T1000 (cell line): ENCODE measurements around the gene TTF2.
A peak's percentile ranks its signal among the peaks of the same experiment; 100 is the strongest.

ENCODE experiments used
- DNase-seq: peaks from one replicate; lab custom pipeline; 2025; ENCODE audit warnings: mixed read lengths; lab: John Stamatoyannopoulos, UW

TTF2 gene

DNA sequence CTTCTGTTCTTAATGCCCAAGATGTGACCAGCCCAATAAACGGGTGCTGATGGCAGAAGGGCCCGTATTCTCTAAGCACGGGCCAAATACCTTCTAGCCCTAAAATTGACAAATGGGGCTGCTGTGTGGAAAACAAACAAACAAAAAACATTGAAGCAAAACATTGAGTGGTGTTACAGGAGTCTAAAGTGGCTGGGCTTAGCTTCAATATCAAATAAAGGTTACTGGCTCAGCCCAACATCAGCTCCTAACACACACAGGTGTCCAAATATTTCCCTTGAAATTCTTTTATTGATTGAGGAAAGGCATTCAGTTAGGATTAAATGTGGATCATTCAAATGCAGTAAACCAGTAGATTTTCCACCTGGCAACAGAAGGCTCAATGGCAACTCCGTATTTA lies 13.3 kb upstream of the TTF2 start:
- DNase-seq: no peak

DNA sequence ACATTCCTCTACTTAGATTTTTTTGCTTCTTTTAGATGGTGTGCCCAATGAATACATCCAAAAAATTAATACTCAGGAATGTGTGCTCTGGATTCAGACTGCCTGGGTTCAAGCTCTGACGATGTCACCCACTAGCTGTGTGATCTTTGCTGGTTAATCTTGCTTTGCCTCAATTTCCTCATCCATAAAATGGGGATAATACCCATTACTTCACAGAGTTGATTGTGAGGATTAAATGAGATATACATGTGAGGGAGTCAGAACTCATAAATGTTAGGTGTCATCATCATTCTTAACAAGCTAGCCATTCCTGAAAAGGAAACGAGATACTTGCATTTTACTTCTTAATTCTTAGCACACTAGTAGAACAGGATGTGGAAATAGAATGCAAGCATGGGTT lies 12.9 kb upstream of the TTF2 start:
- no peak for DNase-seq

DNA sequence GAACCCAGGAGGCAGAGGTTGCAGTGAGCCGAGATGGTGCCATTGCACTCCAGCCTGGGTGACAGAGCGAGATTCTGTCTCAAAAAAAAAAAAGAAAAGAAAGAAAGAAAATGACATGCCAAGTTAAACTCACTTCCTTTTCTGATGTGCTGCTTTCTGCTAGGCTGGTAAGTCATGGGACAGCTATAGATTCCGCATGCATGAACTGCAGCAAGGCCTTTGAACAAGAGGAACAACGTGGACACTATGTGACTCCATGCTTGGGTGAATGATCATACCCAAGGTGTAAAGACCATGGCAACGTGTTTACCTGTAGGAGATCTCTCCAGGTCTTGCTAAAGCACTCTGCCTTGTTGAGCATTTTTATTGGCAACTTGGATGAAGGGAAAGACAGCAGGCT lies 10.3 kb upstream of the TTF2 start:
- DNase-seq: no peak

DNA sequence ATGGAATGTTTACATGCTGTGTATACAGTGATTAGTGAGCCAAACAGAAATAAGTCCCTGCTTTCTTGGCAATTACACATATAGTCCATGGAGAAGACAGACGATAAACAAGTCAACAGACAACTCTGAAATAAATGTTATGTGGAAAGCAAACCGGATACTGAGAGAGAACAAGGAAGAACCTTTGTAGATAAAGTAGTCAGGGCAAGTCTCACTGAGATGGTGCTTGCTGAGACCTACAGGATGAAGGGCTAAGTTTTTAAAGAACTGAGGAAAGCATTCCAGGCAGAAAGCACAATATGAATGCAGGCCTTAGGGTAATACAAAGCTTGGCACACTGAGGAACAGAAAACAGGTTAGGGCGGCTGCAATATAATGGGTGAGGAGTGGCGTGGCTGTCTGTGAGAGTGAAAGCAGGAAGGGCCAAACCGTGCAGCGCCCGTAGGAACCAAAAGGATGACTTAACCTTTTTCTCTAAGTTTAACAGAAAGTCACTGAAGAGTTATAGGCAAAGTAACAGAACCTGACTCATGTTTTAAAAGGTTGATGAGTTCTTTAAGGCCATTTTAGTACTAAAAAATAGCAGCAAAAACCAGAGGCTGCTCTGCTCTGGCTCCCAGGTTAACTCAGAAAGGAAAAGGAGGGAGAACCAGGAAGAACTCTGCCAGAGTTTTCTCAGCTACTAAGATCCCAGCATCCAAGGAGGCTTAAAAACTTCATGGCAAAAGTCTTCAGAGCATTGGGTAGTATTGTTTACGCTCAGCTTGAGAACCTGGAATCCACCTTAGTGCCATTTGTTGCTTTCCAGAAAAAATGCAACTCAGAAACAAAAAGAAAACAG lies 8.7 kb upstream of the TTF2 start:
- DNase-seq: no peak

DNA sequence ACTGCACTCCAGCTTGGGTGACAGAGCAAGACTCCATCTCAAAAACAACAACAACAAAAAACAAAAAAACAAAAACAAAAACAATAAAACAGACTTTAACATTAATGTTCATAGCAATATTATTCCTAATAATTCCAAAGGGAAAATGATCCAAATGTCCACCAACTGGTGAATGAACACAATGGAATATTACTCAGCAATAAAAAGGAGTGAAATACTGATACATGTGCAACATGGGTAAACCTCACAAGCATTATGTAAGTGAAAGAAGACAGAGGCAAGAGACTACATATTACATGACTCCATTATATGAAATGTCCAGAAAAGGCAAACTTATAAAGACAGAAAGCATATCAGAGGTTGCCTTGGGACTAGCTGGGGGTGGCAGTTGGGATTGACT lies 6.1 kb upstream of the TTF2 start:
- DNase-seq: no peak

DNA sequence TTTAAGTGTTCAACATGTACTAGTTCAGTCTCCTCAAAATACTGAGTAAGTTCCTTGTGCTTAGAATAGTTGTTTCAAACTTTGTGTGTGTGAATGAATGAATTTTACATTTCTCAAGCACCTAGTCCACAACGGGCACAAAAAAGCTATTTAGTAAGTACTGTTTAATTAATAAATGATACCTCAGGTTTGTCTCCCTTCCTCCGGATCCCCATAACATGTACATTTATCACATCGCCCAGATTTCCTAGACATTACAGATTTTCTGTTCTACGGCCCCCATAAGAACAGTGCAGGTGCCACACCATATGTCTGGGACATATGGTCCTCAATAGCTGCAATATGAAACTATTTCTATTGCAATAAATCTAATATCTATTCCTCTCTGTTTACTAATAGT lies 1.3 kb upstream of the TTF2 start:
- DNase-seq: no peak

DNA sequence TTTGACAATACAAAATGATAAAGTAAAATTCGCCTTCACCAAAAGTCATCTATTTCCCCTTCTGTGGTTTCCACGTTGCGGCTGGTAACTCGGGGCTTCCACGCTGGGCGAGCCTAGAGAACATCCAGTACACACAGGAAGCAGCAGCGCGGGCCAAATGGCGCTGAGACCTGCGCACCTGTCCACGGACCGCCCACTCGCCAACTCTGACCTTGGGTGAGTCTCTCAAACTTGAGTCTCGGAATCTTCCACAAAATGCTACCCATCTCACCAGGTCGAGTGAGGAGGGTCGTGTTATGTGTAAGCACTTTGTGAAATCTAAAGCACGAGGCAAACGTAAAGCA lies 820 bp upstream of the TTF2 start:
- DNase-seq: no peak

DNA sequence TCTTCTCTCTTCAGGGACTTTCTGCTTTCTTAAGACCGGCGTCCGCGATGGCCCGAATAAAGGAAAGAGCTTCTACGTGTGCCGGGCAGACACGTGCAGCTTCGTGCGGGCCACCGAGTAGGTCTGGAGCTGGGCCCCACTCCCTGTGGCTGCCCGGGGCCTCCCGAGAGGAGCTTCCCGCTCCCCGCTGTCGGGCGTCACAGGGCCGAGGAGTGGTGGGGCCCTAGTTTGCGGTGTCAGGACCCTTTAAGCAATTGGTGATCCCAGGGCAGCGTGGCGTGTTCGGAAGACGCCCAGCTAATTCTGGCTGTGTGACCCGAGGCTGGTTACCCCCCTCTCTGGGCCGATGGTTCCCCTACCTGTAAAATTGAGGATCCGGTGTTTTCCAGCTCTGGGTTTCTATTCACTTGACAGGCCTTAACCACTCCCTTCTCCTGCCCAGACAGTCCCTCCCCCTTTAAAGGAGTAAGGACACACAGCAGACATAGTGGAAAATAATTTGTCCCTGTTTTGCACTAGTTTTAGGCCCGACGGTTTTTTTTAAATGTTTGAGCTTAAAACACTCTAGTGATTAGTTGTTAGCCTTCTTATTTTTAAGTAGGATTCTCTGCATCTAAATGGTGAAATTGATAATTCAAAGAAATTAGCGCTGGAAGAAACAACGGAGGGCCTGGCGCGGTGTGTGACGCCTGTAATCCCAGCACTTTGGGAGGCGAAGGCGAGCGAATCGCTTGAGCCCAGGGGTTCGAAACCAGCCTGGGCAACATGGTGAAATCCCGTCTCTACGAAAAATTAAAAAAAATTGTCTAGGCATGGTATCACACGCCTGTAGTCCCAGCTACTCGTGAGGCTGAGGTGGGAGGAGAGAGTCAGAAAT lies 553 bp downstream of the TTF2 start:
- DNase-seq: no peak

DNA sequence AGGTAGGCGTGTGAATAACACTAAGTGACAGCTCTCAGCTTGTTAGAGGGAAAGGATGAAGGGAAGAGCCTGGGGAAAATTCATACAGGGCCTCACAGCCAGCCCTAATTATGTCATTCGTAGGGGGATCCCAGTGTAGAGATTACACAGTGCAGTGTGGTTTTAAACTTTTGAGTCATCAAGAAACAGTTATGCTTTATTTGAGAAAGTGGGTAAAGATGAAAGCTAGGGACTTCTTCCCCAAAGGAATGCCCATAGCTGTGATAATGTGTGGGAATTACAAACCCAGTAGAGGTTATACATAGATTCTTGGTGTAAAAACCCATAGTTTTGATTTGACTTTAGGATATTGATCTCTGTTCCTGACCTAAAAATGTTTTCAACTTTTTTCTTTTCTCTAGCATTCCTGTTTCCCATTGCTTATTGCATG lies 1.9 kb downstream of the TTF2 start:
- DNase-seq: no peak

DNA sequence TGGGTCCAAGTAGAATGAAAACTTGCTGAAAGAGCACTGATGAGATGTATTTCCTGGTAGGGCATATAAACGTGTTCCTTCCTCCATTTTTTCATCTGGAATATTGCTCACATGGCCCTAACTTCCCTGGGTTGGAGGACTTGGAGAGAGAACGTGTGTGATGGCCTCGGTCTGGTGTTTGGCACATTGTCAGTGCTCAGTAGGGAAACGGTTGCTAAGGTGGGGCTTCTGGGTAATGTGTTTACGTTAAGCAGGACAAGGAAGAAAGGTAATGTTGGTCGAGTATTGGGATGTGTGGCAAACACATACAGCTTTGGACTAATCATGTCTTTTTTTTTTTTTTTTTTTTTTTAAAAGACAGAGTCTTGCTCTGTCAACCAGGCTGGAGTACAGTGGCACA lies 6.2 kb downstream of the TTF2 start:
- DNase-seq: no peak

DNA sequence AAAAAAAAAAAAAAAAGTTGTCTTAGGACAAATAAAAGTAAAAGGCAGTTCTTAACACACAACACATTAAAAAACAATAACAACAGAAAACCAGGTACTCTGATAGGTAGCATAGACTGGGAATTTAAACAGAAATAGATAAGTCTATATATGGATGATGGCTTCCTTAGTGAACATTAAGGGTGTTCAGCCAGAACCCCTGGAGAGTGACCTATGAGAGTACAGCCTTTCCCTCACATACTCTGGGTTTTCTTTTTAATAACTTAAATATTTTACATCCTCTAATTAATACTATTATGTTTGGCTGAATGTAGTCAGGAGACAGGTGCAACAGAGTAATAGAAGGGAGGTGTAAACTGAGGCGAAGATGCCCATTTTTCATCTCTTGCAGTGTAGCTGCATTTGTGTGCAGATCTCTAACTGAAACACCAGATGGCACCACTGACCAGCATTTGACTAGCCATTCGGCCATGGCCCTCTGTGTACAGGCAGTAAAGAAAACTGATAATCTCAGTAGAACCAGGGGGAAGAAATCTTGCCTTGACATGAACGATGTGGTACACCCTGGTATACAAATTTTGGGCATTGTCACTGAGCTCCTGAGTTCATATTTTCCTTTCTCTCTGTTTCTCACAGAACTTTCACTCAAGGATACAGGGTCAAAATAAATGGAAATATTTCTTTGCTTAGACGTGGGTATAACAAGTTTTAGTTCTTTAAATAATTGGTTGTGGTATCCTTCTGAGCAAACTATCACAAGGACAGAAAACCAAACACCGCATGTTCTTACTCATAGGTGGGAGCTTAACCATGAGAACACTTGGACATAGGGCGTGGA lies 7.6 kb downstream of the TTF2 start:
- DNase-seq: peak; percentile 23

DNA sequence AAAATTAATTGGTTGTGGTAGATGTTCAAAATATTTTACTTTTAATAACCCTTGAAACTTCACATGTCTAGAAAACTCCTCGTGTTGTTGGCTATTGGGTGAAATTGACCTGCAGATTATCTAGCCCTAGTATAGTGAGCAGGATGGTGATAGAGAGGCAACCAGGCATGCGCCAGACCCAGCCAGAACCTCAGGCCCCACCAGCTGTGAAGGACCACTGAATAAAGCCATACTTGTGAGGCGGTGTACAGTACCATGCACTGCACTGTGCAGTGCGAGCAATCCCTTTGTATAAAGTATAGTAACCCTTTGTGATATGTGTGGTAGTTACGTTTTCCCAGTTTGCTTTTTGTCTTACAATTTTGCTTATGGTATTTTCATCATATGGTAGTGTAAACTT lies 8.5 kb downstream of the TTF2 start:
- no peak for DNase-seq

DNA sequence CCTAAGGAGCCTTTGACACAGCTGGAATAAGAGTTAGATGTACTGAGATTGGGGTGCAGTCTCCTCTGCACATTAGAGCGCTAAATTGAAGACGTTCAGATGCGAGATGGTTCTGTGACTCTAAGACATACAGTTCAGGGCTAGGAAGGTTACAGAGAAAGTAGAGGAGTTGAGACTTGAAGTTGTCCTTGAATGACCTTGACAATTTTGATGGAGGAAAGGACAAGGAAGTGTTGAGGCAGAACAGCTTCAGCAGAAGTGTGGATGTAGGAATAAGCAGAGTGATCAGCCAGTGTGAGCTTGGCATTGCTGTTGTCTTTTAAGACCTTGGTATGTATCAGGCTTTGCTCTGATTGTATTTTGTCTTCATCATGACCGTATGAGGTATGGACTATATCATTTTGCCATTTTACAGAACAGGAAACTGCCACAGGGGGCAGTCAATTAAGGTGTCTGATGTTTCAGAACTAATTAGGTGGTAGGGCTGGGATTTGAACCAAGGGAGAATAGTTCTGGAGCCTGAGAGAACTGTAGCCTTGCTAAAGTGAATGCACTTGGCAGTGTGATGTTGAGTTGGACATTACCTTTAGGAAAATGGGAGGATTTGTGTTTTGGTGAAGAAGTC lies 9.2 kb downstream of the TTF2 start:
- DNase-seq: no peak

DNA sequence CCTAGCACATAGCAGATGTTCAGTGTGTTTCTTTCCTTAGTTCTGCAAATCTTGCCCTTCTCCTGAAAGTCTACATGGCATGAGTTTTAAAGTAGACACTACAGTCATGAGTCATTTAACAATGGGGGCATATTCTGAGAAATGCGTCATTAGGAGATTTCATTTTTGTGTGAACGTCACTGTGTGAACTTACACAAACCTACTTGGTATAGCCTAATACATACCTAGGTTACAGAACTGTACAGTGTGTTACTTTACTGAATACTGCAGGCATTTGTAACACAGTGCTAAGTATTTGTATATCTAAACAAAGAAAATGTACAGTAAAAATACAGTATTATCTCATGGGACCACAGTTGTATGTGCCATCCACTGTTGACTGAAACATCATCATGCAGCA lies 10.0 kb downstream of the TTF2 start:
- DNase-seq: no peak

DNA sequence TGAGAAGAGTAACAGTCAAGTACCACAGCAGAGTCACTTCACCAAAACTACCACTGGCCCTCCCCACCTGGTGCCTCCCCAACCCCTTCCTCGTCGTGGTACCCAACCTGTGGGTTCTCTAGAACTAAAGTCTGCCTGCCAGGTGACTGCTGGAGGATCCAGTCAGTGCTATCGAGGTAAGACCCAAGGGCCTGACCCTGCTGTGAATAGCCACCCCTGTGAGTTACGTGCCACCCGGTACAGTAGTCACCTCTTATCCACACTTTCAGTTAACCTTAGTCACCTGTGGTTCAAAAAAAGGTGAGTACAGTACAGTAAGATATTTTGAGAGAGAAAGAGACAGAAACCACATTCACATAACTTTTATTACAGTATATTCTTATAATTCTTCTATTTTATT lies 16.5 kb downstream of the TTF2 start:
- DNase-seq: no peak

DNA sequence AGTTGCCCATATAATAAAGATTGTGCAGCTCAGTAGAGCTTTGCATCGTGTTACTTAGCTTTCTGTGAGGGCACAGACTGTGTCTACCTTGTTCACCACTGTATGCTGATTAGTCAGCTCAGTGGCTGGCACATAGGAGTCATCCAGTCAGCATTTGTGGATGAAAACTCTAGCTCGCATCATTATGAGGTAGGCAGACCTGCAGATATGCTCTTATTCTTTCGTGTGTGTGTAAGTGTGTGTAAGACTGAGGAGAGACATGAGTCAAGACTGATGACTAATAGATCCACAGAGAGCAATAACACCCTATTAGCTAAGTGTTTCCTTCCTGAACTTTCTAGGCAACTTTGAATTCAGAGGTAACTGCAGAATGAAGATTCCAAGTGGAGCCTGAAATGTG lies 17.1 kb downstream of the TTF2 start:
- DNase-seq: peak; percentile 53

DNA sequence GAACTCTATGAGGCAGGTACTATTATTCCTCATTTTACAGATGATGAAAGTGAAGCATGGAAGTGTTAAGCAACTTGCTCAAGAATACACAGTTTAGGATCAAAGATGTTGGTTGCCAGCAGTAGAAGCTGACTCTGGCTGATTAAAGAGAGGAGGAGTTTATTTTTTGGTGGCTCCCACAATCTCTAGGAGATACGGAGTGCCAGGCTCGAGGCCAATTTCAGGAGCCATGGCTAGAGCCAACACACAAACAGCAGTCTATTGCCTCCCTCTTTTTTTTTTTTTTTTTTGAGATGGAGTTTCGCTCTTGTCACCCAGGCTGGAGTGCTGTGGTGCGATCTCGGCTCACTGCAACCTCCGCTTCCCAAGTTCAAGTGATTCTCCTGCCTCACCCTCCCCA lies 19.6 kb downstream of the TTF2 start:
- no peak for DNase-seq

DNA sequence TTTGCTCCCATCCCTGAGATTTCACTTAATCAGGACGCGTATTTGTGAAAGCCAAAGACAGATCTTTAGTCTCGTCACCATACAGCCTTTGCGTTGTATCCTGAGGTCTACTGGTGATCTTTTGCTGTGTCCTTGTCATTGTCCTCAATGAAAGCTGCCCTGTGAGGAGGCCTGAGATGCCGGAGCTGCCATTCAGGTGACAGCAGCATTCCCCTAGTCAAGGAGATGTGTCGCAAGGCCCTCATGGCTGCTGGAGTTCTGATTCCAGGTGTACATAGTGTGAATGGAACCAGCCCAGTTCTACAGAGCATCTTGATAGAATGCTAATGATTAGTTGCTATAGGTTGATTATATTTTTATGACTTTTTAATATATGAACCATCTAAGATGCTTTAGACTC lies 24.1 kb downstream of the TTF2 start:
- DNase-seq: no peak

DNA sequence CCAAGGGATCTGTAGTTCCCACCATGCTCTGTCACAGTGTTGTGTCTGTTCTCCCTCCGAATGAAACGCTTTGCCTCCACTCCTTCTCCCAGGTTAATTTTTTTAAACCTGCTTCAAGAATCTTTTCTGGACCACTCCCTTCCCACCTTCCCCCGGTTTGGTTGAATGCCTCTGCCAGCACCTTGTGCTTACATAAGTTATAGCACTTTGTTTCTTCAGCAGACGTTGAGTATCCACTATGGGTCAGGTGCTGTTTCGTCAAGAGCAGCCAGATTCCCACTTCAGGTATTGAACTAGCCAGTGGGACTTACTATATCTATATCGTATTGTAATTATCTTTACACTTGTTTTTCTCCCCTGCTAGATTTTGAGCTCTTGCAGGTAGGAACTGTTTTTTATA lies 27.6 kb downstream of the TTF2 start:
- DNase-seq: no peak

DNA sequence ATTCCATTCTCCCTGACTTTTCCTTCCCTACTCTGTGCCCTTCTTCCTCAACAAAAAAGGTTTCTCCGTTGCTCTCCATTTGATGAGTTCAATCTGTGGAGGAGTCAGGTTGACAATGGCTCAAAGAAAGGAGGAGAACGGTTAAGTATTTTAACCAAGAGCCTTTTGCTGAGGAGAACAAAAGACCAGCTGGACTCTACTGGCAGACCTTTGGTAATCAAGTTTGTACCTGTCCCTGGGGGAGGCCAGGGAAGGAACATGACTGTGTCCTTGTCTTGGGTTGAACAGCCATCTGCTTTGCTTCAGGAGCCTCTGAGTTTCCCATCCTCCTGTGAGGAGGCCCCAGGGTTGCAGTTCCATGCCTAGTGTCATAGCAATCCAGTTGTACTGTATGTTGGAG lies 29.9 kb downstream of the TTF2 start:
- no peak for DNase-seq

DNA sequence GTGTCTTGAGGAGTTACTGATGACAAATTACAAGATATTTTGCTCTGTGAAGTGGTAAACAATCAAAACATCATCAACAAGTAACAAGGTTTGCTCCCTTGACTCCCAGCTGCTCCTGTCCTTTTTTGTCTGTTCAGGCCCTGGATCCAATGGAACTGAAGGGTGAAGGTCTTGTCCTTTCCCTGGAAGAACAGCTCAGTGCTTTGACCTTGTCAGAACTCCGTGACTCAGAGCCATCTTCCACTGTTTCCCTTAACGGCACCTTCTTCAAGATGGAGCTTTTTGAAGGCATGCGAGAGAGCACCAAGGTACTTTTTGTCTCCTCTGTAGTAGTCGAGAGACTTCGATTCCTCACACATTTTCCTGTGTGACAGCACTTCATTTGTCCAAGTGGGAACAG lies 32.5 kb downstream of the TTF2 start:
- DNase-seq: no peak

DNA sequence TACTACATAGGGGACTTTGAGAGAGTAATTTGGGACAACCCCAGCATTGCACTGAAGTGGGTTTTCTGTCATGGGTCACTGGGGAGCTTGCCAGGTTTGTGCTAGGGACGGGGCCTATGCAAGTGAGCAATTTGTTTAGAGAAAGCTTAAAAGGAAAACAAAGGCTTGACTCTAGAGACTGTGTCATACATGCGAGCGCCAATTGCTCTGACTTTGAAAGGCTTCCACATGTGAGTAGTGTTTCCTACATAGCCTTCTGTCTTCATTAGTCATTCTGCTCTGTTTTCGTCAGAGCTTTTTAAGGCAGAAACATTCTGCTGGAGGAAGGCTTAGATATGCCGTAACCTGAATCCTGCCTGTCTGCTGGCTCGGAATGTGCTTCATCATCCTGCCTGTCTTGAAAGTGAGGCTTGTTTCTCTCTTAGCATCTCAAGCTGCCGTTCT lies 33.0 kb downstream of the TTF2 start:
- peak; percentile 72 for DNase-seq
